HG02870 (cell line): ENCODE data around the gene CIRBP.

Experiments used
- ATAC-seq: cut with Tn5 transposase; IDR thresholded peaks from one replicate; pipeline ENCODE4 v1.9.1; 2021; ENCODE audit warnings: mild to moderate bottlenecking, moderate library complexity; ENCODE audit not compliant: unreplicated experiment

CIRBP gene

GRCh38 chr19:1269065-1269477 is at the start of gene CIRBP:
Gene CIRBP, plus strand, starts transcription at chr19:1269332. Its CDS starts 1,602 bp downstream, at chr19:1270934.
- ATAC-seq: peak; percentile 63

- no peak for ATAC-seq
These were observed 49.2 kb upstream of the CIRBP start for GRCh38 chr19:1219786-1220476.

DNA sequence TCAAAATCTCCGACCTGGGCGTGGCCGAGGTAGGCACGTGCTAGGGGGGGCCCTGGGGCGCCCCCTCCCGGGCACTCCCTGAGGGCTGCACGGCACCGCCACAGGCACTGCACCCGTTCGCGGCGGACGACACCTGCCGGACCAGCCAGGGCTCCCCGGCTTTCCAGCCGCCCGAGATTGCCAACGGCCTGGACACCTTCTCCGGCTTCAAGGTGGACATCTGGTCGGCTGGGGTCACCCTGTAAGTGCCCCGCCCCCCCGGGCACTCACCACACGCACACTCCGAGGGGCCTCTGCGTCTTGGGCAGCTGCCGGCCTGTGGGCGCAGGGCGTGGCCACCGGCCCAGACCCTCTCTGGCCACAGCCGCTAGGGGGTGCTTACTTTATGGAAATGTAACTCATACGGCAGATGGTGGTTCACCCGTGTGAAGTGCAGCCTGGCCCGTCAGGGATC is 48.6 kb upstream of the CIRBP start:
- ATAC-seq: no peak

DNA sequence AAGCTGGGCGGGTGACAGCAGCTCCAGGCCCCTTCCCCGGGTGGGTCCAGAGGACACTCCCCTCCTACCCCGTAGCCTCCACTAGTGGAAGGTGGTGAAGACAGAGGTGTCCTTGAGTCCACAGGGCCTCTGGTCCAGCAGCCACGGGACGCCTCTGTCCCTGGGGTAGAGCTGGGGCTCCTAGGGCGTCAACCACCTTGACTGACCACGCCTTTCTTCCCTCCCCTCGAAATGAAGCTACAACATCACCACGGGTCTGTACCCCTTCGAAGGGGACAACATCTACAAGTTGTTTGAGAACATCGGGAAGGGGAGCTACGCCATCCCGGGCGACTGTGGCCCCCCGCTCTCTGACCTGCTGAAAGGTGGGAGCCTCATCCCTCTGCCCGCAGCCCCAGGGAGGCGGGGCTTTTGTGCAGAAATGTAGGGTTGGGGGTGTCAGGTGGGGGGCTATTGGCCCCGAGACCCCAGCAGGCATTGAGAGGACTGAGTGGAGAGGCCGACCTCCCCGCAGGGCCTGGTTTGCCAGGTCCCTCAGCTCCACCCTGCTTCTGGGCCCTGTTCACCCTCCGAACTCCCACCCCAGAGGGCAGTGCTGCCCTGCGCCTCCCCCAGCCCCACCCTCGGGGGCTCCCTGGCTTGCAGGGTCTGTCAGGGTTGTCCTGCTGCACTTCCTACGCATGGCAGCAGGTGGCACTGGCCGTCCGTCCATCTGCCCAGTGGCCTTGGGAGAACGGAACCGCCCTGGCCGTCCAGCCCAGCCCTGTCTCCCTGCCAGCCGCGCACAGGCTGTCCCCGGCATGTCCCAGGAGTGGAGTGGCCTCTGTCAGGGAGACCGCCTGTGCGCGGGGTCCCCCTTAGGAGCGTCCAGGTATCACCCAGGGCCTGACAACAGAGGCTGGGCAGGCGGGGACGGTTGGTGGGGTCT is 47.9 kb upstream of the CIRBP start:
- no peak for ATAC-seq

- no peak for ATAC-seq
These were observed 47.3 kb upstream of the CIRBP start for GRCh38 chr19:1221904-1222255.

GRCh38 chr19:1222394-1222793 is 46.7 kb upstream of the CIRBP start:
- no peak for ATAC-seq

- no peak for ATAC-seq
These were observed 45.9 kb upstream of the CIRBP start for GRCh38 chr19:1223018-1223855.

GRCh38 chr19:1224047-1224825 is 44.9 kb upstream of the CIRBP start:
- ATAC-seq: no peak

- ATAC-seq: no peak
These were observed 44.3 kb upstream of the CIRBP start for GRCh38 chr19:1224847-1225246.

DNA sequence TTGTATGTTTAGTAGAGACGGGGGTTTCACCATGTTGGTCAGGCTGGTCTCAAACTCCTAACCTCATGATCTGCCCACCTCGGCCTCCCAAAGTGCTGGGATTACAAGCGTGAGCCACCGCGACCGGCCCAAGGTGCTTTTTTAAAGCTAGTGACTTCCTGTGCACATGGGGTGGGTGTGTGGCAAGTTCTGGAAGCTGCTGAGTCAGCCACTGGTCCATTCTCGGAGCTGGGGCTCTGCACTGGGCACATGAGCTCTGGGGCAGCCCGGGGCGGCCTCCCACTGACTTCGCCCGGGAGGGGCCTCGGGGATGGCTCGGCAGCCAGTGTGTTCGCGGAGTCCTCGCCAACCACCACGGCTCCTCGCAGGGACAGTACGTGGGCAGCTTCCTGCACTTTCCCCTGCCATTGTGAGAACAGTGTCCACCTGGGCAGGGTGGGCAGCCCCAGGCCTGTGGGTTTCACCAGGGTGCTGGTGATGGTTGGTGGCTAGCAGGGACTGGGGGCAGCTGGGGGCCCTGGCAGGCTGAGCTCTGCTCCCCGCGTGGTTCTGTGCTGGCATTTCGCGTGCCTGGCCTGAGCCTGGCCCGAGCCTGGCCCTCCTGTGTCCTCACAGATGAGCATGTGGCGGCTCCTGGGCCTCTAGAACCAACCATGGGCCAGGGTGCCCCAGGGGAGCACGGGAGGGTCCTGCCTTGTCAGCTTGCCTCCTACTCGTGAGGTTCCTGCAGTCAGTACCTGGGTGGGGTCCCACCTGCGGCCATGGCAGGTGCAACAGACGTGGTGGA is 43.5 kb upstream of the CIRBP start:
- no peak for ATAC-seq

DNA sequence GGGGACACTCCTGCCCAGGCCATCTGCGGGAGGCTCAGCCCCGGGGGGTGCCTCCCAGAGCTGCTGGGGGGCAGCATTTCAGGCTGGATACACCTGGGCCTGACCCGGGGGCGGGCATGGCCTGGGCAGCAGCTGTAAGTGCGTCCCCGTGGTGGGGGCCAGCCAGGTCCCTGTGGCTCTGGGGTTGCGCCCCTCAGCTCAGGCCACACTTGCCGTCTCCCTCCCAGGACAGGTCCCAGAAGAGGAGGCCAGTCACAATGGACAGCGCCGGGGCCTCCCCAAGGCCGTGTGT is 43.0 kb upstream of the CIRBP start:
- ATAC-seq: no peak

GRCh38 chr19:1226522-1227303 is 42.4 kb upstream of the CIRBP start:
- no peak for ATAC-seq

- no peak for ATAC-seq
These were observed 41.7 kb upstream of the CIRBP start for GRCh38 chr19:1227304-1228054.

DNA sequence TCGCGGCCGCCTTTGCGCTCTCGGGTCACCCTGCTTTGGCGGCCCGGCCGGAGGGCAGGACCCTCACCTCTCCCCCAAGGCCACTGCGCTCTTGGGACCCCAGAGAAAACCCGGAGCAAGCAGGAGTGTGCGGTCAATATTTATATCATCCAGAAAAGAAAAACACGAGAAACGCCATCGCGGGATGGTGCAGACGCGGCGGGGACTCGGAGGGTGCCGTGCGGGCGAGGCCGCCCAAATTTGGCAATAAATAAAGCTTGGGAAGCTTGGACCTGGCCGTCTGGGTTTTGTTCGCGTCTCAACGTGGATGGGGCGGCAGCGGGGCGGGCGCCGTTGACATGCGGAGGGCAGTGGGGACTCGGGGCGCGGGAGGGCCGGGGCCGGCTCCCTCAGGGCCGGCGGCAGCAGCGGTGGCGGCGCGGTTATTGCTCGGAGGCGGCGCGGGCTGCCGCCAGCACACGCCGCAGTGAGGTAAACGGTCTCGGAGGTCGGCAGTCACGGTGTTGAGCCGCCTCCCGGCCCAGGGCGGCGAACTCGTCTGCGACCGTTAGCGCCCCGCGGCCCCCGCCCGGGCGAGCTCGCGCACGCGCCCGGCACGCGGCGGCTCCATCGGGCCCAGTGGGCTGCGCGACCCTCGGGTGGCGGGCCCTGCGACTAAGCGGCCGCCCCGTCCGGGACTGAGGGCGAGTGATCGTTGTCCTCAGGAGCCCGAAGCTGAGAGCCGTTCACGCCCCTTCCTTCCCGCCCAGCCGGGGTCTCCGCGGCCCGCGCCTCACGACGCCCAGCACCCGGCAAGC is 40.8 kb upstream of the CIRBP start:
- no peak for ATAC-seq

DNA sequence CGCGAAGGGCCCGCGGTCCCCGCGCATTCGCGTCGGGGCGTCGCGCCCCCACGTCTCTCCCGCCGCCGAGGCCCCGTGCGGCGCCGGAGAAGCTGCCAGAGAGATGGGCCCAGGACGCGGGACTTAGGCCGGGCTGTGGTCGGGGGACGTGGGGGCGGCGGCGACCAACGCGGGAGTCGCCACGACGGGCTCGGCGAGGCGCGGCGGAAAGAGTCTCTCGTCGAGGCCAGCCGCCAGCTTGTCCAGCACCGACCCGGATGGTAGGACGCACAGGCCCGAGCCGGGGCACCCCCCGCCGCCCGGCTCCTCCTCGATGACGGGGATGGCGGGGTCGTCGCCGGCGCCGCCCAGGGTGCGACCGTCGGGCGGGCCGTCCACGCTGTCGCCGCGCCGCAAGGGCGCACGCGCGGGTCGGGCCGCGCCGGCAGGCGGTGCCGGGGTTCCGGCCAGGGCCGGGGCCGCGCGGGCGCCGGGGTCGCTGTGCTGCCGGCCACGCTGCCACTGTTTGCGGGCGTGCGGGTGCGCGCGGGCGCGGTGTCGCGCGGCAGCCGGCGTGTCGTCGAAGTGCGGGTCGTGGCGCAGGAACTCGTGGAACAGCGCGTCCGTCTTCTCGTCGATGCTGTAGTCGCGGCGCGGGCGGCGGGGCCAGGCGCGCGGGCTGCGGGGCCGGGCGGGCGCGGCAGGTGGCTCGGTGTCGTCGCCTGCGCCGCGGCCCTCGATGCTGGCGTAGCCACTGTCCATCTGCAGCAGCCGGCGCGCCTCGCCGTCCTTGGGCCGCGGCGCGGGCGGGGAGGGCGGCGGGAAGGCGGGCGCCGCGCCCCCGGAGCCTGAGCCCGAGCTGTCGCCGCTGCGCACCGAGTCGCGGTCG is 39.8 kb upstream of the CIRBP start:
- ATAC-seq: no peak

- no peak for ATAC-seq
These were observed 39.0 kb upstream of the CIRBP start for GRCh38 chr19:1229924-1230782.
